HG02678 (cell line): ENCODE data around the gene SERTAD2.
A peak's percentile ranks its signal among the peaks of the same experiment; 100 is the strongest.

Experiments
- ATAC-seq: cut with Tn5 transposase; IDR thresholded peaks from one replicate; pipeline ENCODE4 v1.9.1; 2021; ENCODE audit warnings: mild to moderate bottlenecking, moderate library complexity; ENCODE audit not compliant: unreplicated experiment

The SERTAD2 gene

GRCh38 chr2:64653109-64654062, at the start of gene SERTAD2:
Gene SERTAD2 (minus strand): TSS chr2:64653913. CDS start chr2:64636871, 17,042 bp downstream.
- peak; percentile 77 for ATAC-seq

- ATAC-seq: peak; percentile 41
Measured at GRCh38 chr2:64700133-64700809, 46.6 kb upstream of the SERTAD2 start.

- ATAC-seq: peak; percentile 23
Measured at GRCh38 chr2:64699712-64700111, 46.0 kb upstream of the SERTAD2 start.

GRCh38 chr2:64698668-64699444, 45.1 kb upstream of the SERTAD2 start:
- ATAC-seq: peak; percentile 87

GRCh38 chr2:64698177-64698643, 44.5 kb upstream of the SERTAD2 start:
- no peak for ATAC-seq

GRCh38 chr2:64697297-64698176, 43.8 kb upstream of the SERTAD2 start:
- ATAC-seq: no peak

GRCh38 chr2:64696636-64697035, 42.9 kb upstream of the SERTAD2 start:
- no peak for ATAC-seq

GRCh38 chr2:64695721-64696261, 42.1 kb upstream of the SERTAD2 start:
- ATAC-seq: no peak

- ATAC-seq: no peak
Measured at GRCh38 chr2:64692401-64692800, 38.7 kb upstream of the SERTAD2 start.

- ATAC-seq: no peak
Measured at GRCh38 chr2:64688909-64689308, 35.2 kb upstream of the SERTAD2 start.

- no peak for ATAC-seq
Measured at GRCh38 chr2:64686283-64686956, 32.7 kb upstream of the SERTAD2 start.

GRCh38 chr2:64685430-64685829, 31.7 kb upstream of the SERTAD2 start:
- no peak for ATAC-seq

GRCh38 chr2:64683771-64684510, 30.2 kb upstream of the SERTAD2 start:
- no peak for ATAC-seq

- ATAC-seq: no peak
Measured at GRCh38 chr2:64681479-64681967, 27.8 kb upstream of the SERTAD2 start.

GRCh38 chr2:64679673-64680425, 26.1 kb upstream of the SERTAD2 start:
- ATAC-seq: no peak

GRCh38 chr2:64678771-64679590, 25.3 kb upstream of the SERTAD2 start:
- no peak for ATAC-seq

- ATAC-seq: no peak
Measured at GRCh38 chr2:64677530-64677929, 23.8 kb upstream of the SERTAD2 start.
